Sigmoid colon (tissue), 7 donors: ENCODE measurements around the gene DNASE2B. TPM values are rescaled to one million over a fixed set of nuclear protein-coding genes. Genes with fewer than 3 reads are reported as not detected.

Source experiments
- DNase-seq: peaks from one replicate; pipeline ENCODE4 v3.0.0-alpha.2; 2019
- H3K27ac ChIP-seq, 4 donors: fragments of 200-600 bp; sonication (generic); one replicate each; pipeline ENCODE4 v1.5.1; 2016 to 2019; ENCODE audit warnings: mild to moderate bottlenecking in 1 of 4
- H3K27me3 ChIP-seq, 3 donors: fragments of 200-600 bp; sonication (generic); one replicate each; pipeline ENCODE4 v1.5.1; 2019; ENCODE audit warnings: mild to moderate bottlenecking in 1 of 3
- H3K36me3 ChIP-seq, 4 donors: fragments of 200-600 bp; sonication (generic); one replicate each; pipeline ENCODE4 v1.5.1; 2016 to 2019
- H3K4me1 ChIP-seq, 4 donors: fragments of 200-600 bp; sonication (generic); one replicate each; pipeline ENCODE4 v1.5.1; 2017 to 2019
- H3K4me3 ChIP-seq, 4 donors: fragments of 200-600 bp; sonication (generic); one replicate each; pipeline ENCODE4 v1.5.1; 2017 to 2019; ENCODE audit warnings: mild to moderate bottlenecking in 2 of 4, moderate library complexity in 1 of 4
- H3K9me3 ChIP-seq, 4 donors: fragments of 200-600 bp in 3 of 4; sonication (generic) in 3 of 4; one replicate each; pipeline versions ENCODE4 v1.5.1 to v1.6.1; 2013 to 2019
- EP300 ChIP-seq, 4 donors: sonication (generic); formaldehyde crosslinking; IDR thresholded peaks; one replicate each; pipeline ENCODE4 v1.6.1; 2017; ENCODE audit warnings: antibody characterized with exemption in 4 of 4
- POLR2A ChIP-seq, 2 donors: fragments of 450-650 bp; IDR thresholded peaks; one replicate each; pipeline ENCODE4 v1.6.1; 2016; ENCODE audit warnings: antibody characterized with exemption in 2 of 2, mild to moderate bottlenecking in 2 of 2, moderate library complexity in 2 of 2
- POLR2AphosphoS5 ChIP-seq, 4 donors: sonication (generic); formaldehyde crosslinking; IDR thresholded peaks; one replicate each; pipeline ENCODE4 v1.6.1; 2017; ENCODE audit warnings: antibody characterized with exemption in 4 of 4
- WGBS, 2 donors: extraction: QIAGEN DNeasy Blood & Tissue Kit; methylation state at CpG; one replicate each; pipeline ENCODE4 v1.1.7; 2013; 5-methylcytosine and 5-hydroxymethylcytosine counted together
- intact Hi-C: fragments of 100-400 bp; cut with DNase I; formaldehyde crosslinking; loops from one replicate; pipeline ENCODE4 v1.15.1; 2023
- polyA plus RNA-seq, 3 donors: library from polyadenylated mRNA; stranded (reverse); fragments of 200-250 nt; gene quantifications; one replicate each; pipeline ENCODE4 v1.2.3, GENCODE V29; 2013
- total RNA-seq, 4 donors: library from RNA; depleted of rRNA; stranded (reverse); fragments of >200 nt; gene quantifications; one replicate each; pipeline ENCODE4 v1.1.0, GENCODE V29; 2016
- TF ChIP-seq, protein P1 (sequence below), 4 experiments: fragments of 450-650 bp in 3 of 4; fragments of 200-600 bp in 1 of 4; IDR thresholded peaks; one replicate each; pipeline ENCODE4 v1.5.1; 2016 to 2019; ENCODE audit warnings: antibody characterized with exemption in 4 of 4, mild to moderate bottlenecking in 3 of 4, moderate library complexity in 2 of 4
- donor health status: healthy with polysubstance abuse.
- donor health status: Bipolar disorder and iron deficiency.
- donor health status: healthy.

The DNASE2B gene
- total and polyA plus RNA-seq, 7 donors: 0.38 to 0.99 TPM; not detected in 5

DNA sequence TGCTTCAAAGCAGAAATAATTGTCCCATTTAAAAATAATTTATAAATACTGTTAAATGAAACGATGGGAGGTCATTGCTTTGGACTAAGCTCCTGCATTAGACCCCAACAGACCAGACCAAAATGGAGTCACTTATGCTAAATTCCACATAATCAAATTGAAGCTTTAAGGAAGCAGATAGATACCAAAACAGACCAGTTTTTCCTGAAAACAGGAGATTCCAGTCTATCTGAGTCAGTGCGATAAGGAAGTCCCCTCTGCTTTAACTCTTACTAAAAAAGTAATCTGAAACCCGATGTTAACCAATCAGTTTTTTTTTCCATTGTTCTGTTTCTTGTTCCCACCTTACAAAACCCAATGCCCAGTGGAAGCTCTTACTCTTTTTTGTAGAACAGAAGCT is 16.2 kb upstream of the DNASE2B start:
- intact Hi-C loops: no loop called here
- H3K4me1 ChIP-seq: peaks cover 0 to 8% (median 0%) of the 10 kb centered on the region in 4 donors
- H3K27me3 ChIP-seq: no peaks in the 10 kb centered on the region
- no peaks in the 10 kb centered on the region for H3K36me3 ChIP-seq
- no peaks in the 10 kb centered on the region for H3K9me3 ChIP-seq
- H3K27ac ChIP-seq: no peak overlapping the region
- H3K4me3 ChIP-seq: no peak overlapping the region
- no peak for DNase-seq
- WGBS, 2 donors: 93 to 95% methylated on average over 3 of the region's 3 CpGs
- TF ChIP-seq POLR2AphosphoS5 (IDR thresholded peaks at IDR 0.05): no peak
- TF ChIP-seq, protein P1, sequence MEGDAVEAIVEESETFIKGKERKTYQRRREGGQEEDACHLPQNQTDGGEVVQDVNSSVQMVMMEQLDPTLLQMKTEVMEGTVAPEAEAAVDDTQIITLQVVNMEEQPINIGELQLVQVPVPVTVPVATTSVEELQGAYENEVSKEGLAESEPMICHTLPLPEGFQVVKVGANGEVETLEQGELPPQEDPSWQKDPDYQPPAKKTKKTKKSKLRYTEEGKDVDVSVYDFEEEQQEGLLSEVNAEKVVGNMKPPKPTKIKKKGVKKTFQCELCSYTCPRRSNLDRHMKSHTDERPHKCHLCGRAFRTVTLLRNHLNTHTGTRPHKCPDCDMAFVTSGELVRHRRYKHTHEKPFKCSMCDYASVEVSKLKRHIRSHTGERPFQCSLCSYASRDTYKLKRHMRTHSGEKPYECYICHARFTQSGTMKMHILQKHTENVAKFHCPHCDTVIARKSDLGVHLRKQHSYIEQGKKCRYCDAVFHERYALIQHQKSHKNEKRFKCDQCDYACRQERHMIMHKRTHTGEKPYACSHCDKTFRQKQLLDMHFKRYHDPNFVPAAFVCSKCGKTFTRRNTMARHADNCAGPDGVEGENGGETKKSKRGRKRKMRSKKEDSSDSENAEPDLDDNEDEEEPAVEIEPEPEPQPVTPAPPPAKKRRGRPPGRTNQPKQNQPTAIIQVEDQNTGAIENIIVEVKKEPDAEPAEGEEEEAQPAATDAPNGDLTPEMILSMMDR (IDR thresholded peaks at IDR 0.05): no peak
- no peak for TF ChIP-seq EP300 (IDR thresholded peaks at IDR 0.05)
- TF ChIP-seq POLR2A (IDR thresholded peaks at IDR 0.05): no peak

DNA sequence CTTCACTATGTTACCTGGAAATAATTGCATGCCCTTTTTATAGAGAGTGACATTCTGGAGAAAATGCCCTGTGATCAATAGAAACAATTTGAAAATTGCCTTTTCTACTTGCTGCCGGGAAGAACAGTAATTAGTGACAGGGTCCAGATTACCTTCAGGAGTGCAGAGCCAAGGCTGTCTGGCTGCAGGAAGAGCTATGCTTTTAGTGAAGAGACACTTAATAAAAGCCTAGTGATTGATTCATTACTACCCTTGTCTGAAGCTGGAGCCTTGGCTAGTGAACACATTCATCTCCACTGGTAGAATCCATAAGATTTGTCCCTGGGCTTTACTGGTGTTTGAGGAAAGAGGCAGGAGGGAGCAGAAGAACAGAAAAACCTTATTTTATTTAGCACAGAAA is 12.9 kb upstream of the DNASE2B start:
- Histone ChIP-seq H3K4me1 (no peaks in the 10 kb centered on the region), H3K36me3 (no peaks in the 10 kb centered on the region), H3K27ac (no peak overlapping the region), H3K27me3 (no peaks in the 10 kb centered on the region), H3K4me3 (no peak overlapping the region), H3K9me3 (no peaks in the 10 kb centered on the region)
- 79 to 90% methylated on average over 1 of the region's 1 CpG for WGBS, 2 donors
- intact Hi-C loops: no loop called here
- no peak for TF ChIP-seq POLR2AphosphoS5 (IDR thresholded peaks at IDR 0.05)
- TF ChIP-seq POLR2A (IDR thresholded peaks at IDR 0.05): no peak
- TF ChIP-seq, protein P1 (IDR thresholded peaks at IDR 0.05): no peak
- no peak for TF ChIP-seq EP300 (IDR thresholded peaks at IDR 0.05)
- no peak for DNase-seq

DNA sequence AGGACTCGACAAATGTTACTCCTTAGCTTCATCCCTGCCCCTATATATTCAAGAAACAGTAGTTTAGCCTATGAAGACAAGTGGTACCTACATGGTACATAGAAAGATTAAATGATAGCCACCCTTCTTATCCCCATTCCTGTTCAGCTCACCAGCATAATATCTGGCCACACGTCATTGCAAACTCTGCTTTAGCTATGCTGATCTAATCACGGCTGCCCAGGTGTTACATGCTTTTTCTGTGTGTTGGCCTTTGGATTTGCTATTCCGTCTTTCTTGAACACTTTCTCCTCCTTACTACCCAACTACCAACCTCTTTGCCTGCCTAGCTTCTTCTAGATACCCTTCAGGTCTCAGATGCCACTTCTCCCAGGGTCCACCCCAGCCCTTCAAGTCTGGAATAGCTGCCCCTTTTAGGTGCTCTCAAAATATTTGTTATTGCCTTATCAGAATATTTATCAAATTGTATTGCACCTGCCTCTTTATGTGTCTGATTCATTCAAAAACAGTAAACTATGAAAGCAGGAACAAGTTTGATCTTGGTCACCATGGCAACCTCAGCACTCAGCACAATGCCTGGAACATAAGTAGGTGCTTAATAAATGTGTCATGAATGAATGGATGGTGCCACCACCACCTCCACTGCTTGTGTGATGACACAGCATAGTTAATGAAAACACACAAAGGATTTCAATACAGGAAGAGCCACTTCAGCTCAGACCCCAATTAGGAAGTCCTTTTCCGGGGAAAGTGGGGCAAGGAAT is 11.4 kb upstream of the DNASE2B start:
- H3K9me3 ChIP-seq: no peaks in the 10 kb centered on the region
- intact Hi-C loops: no loop called here

DNA sequence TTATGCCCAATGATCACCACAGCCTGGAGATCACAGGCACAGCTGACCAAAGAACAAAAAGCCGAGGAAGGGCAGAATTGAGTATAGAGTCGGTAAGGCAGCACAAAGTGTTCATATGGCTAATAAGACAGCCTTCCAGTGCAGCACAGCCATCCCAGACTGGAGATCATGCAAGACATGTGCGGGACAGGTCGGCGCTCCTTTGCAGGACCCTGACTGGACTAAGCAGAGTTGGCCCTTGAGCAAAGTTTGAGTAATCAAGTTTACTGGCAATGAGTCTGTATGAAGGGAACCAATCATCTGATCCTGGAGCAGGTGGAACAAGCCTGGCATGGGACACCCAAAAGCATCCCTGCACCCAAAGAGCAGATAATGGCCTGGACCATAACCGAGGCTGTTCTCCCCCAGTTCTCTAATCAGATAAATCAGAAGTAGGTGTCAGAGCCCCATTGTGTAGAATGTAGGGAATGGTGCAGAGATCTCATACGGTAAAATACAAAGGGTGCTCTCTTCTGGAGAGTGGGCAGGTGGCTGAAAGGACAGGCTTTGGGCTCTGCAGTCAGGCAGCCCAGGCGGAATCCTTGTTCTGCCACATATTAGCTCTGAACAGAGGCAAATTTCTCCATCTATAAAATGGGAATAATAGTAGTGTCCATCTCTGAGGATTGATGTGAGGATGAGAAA is 10.7 kb upstream of the DNASE2B start:
- H3K27ac ChIP-seq: no peak overlapping the region
- TF ChIP-seq POLR2AphosphoS5 (IDR thresholded peaks at IDR 0.05) (no peak), POLR2A (IDR thresholded peaks at IDR 0.05) (no peak), EP300 (IDR thresholded peaks at IDR 0.05) (no peak)
- TF ChIP-seq, protein P1 (IDR thresholded peaks at IDR 0.05): no peak
- no peak overlapping the region for H3K4me3 ChIP-seq
- intact Hi-C loops: no loop called here
- no peak for DNase-seq
- H3K27me3 ChIP-seq: no peaks in the 10 kb centered on the region
- no peaks in the 10 kb centered on the region for H3K4me1 ChIP-seq
- no peaks in the 10 kb centered on the region for H3K36me3 ChIP-seq
- H3K9me3 ChIP-seq: no peaks in the 10 kb centered on the region
- WGBS, 2 donors: 80 to 81% methylated on average over 8 of the region's 8 CpGs

More for the DNA sequence above, 11.4 kb upstream of the DNASE2B start:
- TF ChIP-seq EP300 (IDR thresholded peaks at IDR 0.05): no peak
- TF ChIP-seq POLR2A (IDR thresholded peaks at IDR 0.05): no peak
- TF ChIP-seq, protein P1 (IDR thresholded peaks at IDR 0.05): no peak
- no peak for TF ChIP-seq POLR2AphosphoS5 (IDR thresholded peaks at IDR 0.05)
- DNase-seq: no peak
- Histone ChIP-seq H3K27ac (no peak overlapping the region), H3K4me1 (no peaks in the 10 kb centered on the region), H3K27me3 (no peaks in the 10 kb centered on the region), H3K36me3 (no peaks in the 10 kb centered on the region), H3K4me3 (no peak overlapping the region)
- WGBS, 2 donors: 93 to 95% methylated on average over 5 of the region's 5 CpGs
